IPS-15b (cell line): ENCODE data around the gene KCTD17.

Source experiments
- H3K27me3 ChIP-seq: one replicate; pipeline ENCODE4 v1.6.1; 2013; ENCODE audit warnings: low read length; ENCODE audit not compliant: control insufficient read depth, insufficient read depth
- H3K36me3 ChIP-seq: one replicate; pipeline ENCODE4 v1.6.1; 2013; ENCODE audit warnings: low read length; ENCODE audit not compliant: control insufficient read depth, insufficient read depth
- H3K4me1 ChIP-seq: one replicate; pipeline ENCODE4 v1.6.1; 2013; ENCODE audit warnings: mild to moderate bottlenecking, low read length; ENCODE audit not compliant: control insufficient read depth, insufficient read depth
- H3K4me3 ChIP-seq: one replicate; pipeline ENCODE4 v1.5.1; 2013; ENCODE audit warnings: low read depth, low read length
- H3K9ac ChIP-seq: one replicate; pipeline ENCODE4 v1.6.1; 2013; ENCODE audit warnings: low read depth, mild to moderate bottlenecking, low read length
- H3K9me3 ChIP-seq: one replicate; pipeline ENCODE4 v1.6.1; 2013; ENCODE audit warnings: mild to moderate bottlenecking, low read length; ENCODE audit not compliant: control insufficient read depth, insufficient read depth

KCTD17 gene

GRCh38 chr22:37032535-37033460 is 18.7 kb upstream of the KCTD17 start:
- Histone ChIP-seq H3K4me3 (no peak overlapping the region), H3K9me3 (no peaks in the 10 kb centered on the region), H3K36me3 (peaks cover 6% of the 10 kb centered on the region), H3K9ac (no peak overlapping the region), H3K4me1 (peaks cover under 1% of the 10 kb centered on the region), H3K27me3 (no peaks in the 10 kb centered on the region)

- no peaks in the 10 kb centered on the region for H3K9me3 ChIP-seq
- H3K4me1 ChIP-seq: no peaks in the 10 kb centered on the region
- H3K9ac ChIP-seq: no peak overlapping the region
- peaks cover 6% of the 10 kb centered on the region for H3K36me3 ChIP-seq
- no peaks in the 10 kb centered on the region for H3K27me3 ChIP-seq
- H3K4me3 ChIP-seq: no peak overlapping the region
Observed at GRCh38 chr22:37033605-37034430, 17.7 kb upstream of the KCTD17 start.

GRCh38 chr22:37036655-37037377 is 14.7 kb upstream of the KCTD17 start:
- Histone ChIP-seq H3K4me1 (peaks cover 2% of the 10 kb centered on the region), H3K36me3 (no peaks in the 10 kb centered on the region), H3K9me3 (no peaks in the 10 kb centered on the region), H3K9ac (no peak overlapping the region), H3K27me3 (no peaks in the 10 kb centered on the region), H3K4me3 (no peak overlapping the region)

GRCh38 chr22:37037669-37038068 is 13.9 kb upstream of the KCTD17 start:
- H3K36me3 ChIP-seq: no peaks in the 10 kb centered on the region
- no peaks in the 10 kb centered on the region for H3K27me3 ChIP-seq
- H3K9ac ChIP-seq: no peak overlapping the region
- H3K9me3 ChIP-seq: no peaks in the 10 kb centered on the region
- no peak overlapping the region for H3K4me3 ChIP-seq
- H3K4me1 ChIP-seq: peaks cover 2% of the 10 kb centered on the region

DNA sequence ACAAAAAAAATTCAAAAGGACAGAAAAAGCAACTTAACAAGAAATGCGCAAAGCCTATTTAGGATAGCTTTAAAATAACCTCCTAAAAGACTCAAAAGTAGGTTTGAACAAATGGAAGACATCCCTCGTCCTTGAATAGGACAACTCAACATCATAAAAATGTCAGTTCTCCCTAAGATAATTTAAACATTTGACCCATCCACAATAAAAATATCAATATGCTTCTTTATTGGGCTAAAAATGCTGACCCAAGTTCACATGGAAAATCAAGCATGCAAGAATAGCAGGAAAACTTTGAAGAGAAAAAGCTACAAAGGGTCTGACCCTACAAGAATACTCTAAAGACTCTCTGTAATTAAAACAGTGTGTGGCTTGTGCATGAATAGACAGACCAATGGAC is 12.1 kb upstream of the KCTD17 start:
- Histone ChIP-seq H3K9ac (no peak overlapping the region), H3K4me1 (peaks cover 2% of the 10 kb centered on the region), H3K36me3 (no peaks in the 10 kb centered on the region), H3K4me3 (no peak overlapping the region), H3K9me3 (no peaks in the 10 kb centered on the region), H3K27me3 (peaks cover 2% of the 10 kb centered on the region)

DNA sequence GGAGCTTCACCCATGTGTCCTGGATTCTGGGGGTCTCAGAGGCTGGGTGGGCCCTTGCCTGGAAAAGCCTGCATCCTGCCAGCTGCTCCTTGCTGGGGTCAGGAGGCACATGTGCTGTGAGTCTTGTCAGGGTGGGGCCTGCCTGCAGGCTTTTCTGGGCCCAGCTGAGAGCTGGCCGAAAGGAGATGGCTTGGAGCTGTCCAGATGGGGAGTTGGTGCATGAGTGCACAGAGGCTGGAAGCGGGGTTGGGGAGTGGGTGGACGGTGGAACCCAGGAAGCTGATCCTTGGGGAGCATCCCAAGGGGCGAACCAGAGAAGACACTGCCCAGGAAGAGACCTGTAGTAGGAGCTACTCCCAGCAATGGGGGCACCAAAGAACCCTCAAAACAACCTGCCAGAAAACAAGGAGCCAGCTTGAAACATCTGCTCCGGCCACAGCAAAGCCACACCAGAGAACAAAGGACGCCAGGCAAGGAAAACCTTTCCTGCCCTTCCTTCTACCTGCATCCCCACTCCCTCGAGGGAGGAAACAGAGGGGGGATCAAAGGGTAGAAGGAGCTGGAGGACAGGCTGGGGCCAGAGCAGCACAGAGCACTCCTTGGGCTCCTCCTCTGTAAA is 8.2 kb upstream of the KCTD17 start:
- H3K4me1 ChIP-seq: peaks cover 2% of the 10 kb centered on the region
- no peaks in the 10 kb centered on the region for H3K9me3 ChIP-seq
- no peak overlapping the region for H3K9ac ChIP-seq
- H3K4me3 ChIP-seq: no peak overlapping the region
- peaks cover 2% of the 10 kb centered on the region for H3K27me3 ChIP-seq
- H3K36me3 ChIP-seq: no peaks in the 10 kb centered on the region

- H3K4me3 ChIP-seq: no peak overlapping the region
- H3K9ac ChIP-seq: no peak overlapping the region
- peaks cover 2% of the 10 kb centered on the region for H3K27me3 ChIP-seq
- H3K4me1 ChIP-seq: peaks cover 2% of the 10 kb centered on the region
- no peaks in the 10 kb centered on the region for H3K36me3 ChIP-seq
- no peaks in the 10 kb centered on the region for H3K9me3 ChIP-seq
Observed at GRCh38 chr22:37043828-37044538, 7.6 kb upstream of the KCTD17 start.

- peaks cover 2% of the 10 kb centered on the region for H3K27me3 ChIP-seq
- H3K4me1 ChIP-seq: peaks cover 2% of the 10 kb centered on the region
- no peaks in the 10 kb centered on the region for H3K36me3 ChIP-seq
- H3K4me3 ChIP-seq: no peak overlapping the region
- H3K9ac ChIP-seq: no peak overlapping the region
- no peaks in the 10 kb centered on the region for H3K9me3 ChIP-seq
Observed at GRCh38 chr22:37044634-37045625, 6.6 kb upstream of the KCTD17 start.

DNA sequence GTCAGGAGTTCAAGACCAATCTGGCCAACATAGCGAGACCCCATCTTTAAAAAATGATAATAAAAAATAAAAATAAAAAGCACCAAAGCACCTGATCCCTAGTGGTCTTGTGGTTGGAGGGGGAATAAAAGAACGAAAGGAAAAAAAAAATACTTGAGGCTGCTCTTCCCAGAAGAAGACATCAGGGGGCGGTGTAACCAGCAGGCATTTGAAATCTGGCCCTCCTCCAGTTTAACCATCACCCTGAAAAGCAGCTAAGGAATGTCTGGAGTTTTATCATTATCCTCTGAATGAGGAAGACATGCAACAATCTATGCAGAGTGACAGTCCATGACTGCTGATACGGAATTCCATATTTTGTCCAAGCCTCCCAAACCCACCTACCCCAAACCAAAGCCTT is 5.6 kb upstream of the KCTD17 start:
- no peak overlapping the region for H3K9ac ChIP-seq
- H3K4me1 ChIP-seq: peaks cover under 1% of the 10 kb centered on the region
- no peaks in the 10 kb centered on the region for H3K36me3 ChIP-seq
- peaks cover 5% of the 10 kb centered on the region for H3K27me3 ChIP-seq
- H3K4me3 ChIP-seq: no peak overlapping the region
- H3K9me3 ChIP-seq: no peaks in the 10 kb centered on the region

GRCh38 chr22:37046589-37046988 is 5.0 kb upstream of the KCTD17 start:
- Histone ChIP-seq H3K9ac (no peak overlapping the region), H3K4me3 (no peak overlapping the region), H3K36me3 (no peaks in the 10 kb centered on the region), H3K4me1 (no peaks in the 10 kb centered on the region), H3K9me3 (no peaks in the 10 kb centered on the region), H3K27me3 (peaks cover 5% of the 10 kb centered on the region)
